Cardiac fibroblast (primary cell): ENCODE data around the gene RABGEF1.
A peak's percentile ranks its signal among the peaks of the same experiment; 100 is the strongest.
"Not testable (repeated sequence)": the region's sequence is repeated elsewhere in the genome, so short reads cannot be mapped to it uniquely, and the experiment has no call there.

ENCODE experiments used
- DNase-seq, 2 donors: peaks; one replicate each; pipeline versions ENCODE4 v3.0.0 to v3.0.0-alpha.2; 2010; ENCODE audit warnings: low read depth in 2 of 2
- H3K4me3 ChIP-seq, 2 donors: replicated peaks in 1 of 2; 1 replicate in 1 of 2; 2 replicates in 1 of 2; pipeline ENCODE4 v1.5.1; 2011; ENCODE audit warnings: low read depth in 2 of 2, low read length in 2 of 2, mild to moderate bottlenecking in 2 of 2, moderate library complexity in 1 of 2
- TF ChIP-seq, protein P1 (sequence below): IDR thresholded peaks from one replicate; pipeline ENCODE4 v1.5.1; 2011; ENCODE audit warnings: low read depth, mild to moderate bottlenecking, low read length, inconsistent platforms

Gene RABGEF1

DNA sequence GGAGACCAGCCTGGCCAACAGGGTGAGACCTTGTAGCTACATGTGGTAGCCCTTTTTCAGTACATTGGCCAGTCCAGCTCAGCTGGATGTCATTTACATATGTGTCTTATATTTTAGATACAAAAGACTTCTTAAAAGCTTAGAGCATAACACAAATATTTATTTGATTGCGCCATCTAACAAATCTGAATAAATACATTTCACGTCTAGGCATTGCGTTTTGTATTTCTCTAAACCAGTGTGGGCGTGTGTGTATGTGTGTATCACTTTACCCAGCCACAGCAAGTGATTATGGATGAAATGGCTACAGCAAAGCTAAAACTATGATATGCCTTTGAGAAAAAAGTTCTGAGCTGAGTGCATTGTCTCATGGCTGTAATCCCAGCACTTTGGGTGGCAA, 14.0 kb downstream of the RABGEF1 start:
- TF ChIP-seq, protein P1, sequence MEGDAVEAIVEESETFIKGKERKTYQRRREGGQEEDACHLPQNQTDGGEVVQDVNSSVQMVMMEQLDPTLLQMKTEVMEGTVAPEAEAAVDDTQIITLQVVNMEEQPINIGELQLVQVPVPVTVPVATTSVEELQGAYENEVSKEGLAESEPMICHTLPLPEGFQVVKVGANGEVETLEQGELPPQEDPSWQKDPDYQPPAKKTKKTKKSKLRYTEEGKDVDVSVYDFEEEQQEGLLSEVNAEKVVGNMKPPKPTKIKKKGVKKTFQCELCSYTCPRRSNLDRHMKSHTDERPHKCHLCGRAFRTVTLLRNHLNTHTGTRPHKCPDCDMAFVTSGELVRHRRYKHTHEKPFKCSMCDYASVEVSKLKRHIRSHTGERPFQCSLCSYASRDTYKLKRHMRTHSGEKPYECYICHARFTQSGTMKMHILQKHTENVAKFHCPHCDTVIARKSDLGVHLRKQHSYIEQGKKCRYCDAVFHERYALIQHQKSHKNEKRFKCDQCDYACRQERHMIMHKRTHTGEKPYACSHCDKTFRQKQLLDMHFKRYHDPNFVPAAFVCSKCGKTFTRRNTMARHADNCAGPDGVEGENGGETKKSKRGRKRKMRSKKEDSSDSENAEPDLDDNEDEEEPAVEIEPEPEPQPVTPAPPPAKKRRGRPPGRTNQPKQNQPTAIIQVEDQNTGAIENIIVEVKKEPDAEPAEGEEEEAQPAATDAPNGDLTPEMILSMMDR: no peak
- no peak overlapping the region for H3K4me3 ChIP-seq
- DNase-seq: no peak

DNA sequence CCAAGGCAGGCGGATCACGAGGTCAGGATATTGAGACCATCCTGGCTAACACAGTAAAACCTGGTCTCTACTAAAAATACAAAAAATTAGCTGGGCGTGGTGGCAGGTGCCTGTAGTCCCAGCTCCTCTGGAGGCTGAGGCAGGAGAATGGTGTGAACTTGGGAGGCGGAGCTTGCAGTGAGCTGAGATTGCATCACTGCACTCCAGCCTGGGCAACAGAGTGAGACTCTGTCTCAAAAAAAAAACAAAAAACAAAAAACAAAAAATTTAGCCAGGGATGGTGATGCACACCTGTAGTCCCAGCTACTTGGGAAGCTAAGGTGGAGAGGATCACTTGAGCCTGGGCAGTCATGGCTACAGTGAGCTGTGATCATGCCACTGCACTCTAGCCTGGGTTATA, 14.5 kb downstream of the RABGEF1 start:
- not testable (repeated sequence) for DNase-seq, H3K4me3 ChIP-seq

DNA sequence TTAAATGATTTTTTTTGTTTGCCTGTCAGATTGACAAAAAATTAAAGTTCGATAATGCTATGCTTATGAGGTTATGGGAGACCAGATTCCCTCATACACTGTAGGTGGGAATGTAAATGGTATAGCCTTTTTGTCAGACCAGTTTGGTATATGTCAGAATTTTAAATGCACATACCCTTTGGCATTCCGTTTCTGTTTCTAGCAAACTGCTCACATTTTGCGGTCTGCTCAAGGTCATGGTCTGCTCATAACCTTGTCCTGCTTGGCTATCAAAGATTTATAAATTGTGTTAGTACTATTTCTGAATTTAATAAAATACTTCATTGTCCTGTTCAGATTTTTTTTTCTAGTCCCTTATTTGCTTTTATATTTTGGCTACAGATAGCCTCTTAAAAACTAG, 15.7 kb downstream of the RABGEF1 start:
- not testable (repeated sequence) for H3K4me3 ChIP-seq, DNase-seq

DNA sequence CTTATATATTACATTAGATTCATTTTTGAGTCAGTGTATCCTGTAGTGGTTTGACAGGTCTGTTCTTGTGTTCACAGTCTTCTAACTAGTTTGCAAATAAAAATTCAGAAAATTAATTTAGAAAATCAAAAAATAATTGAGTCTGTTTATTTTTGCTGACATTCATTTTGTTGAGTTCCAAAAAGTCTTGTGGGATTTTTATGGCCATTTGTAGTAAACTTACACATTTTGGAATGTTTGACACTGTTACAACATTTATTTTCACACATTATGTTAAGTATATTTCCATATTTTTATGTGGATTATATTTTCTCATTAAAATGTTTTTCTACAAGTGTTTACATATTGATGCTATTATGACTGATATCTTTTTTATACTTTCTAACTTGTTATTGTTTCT, 16.4 kb downstream of the RABGEF1 start:
- TF ChIP-seq, protein P1: no peak
- no peak overlapping the region for H3K4me3 ChIP-seq
- no peak for DNase-seq

DNA sequence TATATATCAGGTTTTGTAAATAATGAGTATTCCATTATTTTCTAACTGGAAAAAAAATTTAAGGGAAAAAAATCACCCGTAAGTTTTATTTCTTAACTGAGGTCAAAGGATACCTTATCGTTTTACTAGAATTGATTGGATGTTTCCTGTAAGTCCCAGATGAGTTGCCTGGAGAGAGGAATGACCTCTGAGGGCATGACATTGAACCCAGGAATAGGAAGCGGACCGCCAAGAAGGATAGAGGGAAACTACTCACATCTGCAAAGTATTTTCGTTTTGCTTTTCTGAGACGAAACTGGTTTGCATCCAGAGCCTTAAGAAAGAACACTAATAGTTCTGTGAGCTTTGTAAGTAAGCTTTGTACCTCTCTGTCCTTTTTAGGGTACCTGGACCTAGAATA, 17.4 kb downstream of the RABGEF1 start:
- H3K4me3 ChIP-seq: no peak overlapping the region
- TF ChIP-seq, protein P1: no peak
- no peak for DNase-seq

DNA sequence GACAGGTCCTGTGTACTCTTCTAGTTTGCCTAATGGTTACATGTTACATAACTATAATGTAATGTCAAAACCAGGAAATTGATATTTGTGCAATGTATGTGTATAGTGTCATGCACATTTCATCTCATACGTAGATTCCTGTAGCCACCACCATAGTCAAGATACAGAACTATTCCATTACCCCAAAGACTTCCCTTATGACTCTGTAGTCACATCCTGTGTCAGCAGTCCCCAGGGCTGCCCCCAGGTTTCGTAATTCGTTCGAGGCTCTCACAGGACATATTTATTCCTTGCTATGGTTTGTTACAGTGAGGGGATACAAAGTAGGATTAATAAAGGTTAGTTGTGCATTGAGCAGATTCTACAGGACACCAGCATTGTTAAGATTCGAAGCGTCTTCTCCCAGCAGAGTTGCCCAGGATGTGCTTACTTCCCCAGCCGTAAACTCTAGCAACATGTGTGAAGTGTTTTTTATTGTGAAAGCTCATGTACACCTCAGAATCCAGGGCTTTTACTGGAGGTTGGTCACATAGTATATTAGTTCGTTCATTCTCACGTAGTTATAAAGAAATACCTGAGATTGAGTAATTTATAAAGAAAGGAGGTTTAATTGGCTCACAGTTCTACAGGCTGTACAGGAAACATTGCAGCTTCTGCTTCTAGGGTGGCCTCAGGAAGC, 18.6 kb downstream of the RABGEF1 start:
- H3K4me3 ChIP-seq: no peak overlapping the region
- DNase-seq: peak; percentile 14 to 65
- TF ChIP-seq, protein P1: no peak

DNA sequence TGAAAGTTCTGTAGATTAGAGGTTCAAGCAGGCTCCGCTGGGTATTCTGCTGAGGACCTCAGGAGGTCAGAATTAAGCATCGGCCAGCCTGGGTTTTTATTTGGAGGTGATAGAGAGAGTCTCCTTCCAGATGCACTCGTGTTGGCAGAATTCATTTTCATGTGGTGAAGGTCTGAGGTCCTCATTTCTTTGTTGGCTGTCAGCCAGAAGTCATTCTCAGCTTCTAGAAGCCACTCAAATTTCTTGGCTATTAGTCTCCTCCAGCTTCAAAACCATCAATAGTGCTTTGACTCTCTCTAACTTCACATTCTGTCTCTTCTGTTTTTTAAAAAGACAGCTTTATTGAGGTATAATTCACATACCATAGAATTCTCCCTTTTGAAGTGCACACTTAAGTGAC, 22.6 kb downstream of the RABGEF1 start:
- not testable (repeated sequence) for H3K4me3 ChIP-seq, DNase-seq

DNA sequence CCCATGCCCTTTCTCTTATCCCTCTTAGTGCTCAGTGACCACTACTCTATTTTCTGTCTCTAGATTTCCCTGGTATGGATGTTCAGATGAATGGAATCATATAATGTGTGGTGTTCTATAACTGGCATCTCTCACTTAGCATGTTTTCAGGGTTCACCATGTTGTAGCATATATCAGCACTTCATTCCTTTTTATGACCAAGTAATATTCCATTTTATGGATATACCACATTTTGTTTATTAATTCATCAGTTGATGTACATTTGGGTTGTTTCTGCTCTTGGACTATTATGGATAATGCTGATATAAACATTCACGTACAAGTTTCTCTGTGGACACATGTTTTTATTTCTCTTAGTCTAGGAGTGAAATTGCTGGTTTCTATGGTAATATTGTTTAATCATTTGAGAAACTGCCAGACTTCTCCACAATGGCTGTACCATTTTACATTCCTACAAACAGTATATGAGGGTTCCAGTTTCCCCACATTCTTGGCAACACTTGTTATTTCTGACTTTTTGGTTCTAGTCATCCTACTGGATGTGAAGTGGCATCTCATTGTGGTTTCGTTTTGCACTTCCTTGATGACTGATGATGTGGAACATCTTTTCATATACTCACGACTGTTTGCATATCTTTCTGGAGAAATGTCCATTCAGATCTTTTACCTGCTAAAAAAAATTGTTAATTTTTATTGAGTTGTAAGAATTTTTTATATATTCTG, 23.3 kb downstream of the RABGEF1 start:
- peak; percentile 65 to 89 for DNase-seq

DNA sequence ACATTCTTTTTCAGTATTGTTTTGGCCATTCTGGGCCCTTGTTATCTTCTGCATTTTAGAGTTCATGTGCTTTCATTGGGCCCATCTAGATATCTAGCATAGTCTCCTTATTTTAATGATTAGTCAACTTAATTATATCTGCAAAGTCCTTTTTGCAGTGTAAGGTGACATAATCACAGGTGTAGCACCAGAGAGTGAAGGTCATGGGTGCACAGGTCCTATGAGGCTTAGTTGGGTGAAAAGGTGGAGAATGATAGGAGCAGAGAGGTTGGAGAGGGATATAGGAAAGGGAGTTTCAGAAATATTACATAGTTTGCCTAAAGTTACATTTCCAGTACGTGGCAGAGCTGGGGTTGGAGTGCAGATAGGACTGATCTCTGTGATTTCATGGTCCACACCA, 24.4 kb downstream of the RABGEF1 start:
- not testable (repeated sequence) for DNase-seq, H3K4me3 ChIP-seq

More for the DNA sequence above, 23.3 kb downstream of the RABGEF1 start:
- not testable (repeated sequence) for H3K4me3 ChIP-seq

DNA sequence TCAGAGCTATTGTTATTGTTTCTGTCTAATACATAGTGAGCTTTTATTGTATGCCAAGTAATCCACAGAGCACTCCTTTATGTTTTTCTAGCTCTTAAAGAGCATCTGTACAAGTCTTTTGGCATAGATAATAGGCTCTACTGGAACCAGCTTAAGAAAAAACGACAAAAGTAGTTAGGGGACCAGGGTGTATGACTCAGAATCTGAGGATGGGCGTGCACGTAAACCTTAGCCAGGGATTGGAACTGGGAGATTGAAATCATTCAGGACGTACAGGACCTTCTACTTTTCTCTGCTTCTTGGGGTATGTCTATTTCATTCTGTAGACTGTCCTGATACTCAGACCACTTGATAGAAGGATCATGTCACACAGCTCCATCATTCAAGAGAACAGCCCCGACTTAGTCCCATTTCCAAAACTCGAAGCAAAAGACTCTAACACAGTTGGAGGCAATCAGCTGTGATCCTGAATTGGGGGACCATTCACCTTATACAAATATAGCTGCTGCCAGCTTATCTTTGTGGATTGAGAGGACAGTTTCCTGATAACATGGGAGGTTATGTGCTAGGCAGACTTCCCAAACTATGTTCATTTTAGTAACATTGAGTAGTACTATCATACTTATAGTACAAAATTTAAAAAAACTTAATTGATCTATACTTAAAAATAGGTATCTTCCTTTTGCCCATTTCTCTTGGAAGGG, 24.9 kb downstream of the RABGEF1 start:
- not testable (repeated sequence) for H3K4me3 ChIP-seq, DNase-seq
